Activated CD4-positive, alpha-beta T cell treated with anti-CD3 and anti-CD28 coated beads for 36 hours (primary cell): Measurements from ENCODE around the gene MIEN1. TPM values are rescaled to one million over a fixed set of nuclear protein-coding genes. Genes with fewer than 3 reads are reported as not detected.
"Not testable (repeated sequence)": the region's sequence is repeated elsewhere in the genome, so short reads cannot be mapped to it uniquely, and the experiment has no call there.

Experiments
- ATAC-seq: fragments of 200-7000 bp; cut with Tn5 transposase; one replicate; pipeline ENCODE4 v1.10.0; 2021; ENCODE audit warnings: mild to moderate bottlenecking, moderate library complexity
- CTCF ChIA-PET: fragments of 350-600 bp; sonication (Branson Sonifier 250); formaldehyde crosslinking; loops from one replicate; lab custom pipeline; 2021; ENCODE audit warnings: antibody characterized with exemption; lab: Charles Lee
- POLR2A ChIA-PET: fragments of 350-600 bp; sonication (Branson Sonifier 250); formaldehyde crosslinking; loops from one replicate; lab custom pipeline; 2021; ENCODE audit warnings: antibody characterized with exemption, inconsistent platforms; lab: Charles Lee
- DNase-seq: peaks from one replicate; pipeline ENCODE4 v3.0.0-alpha.2; 2020
- H3K27ac Mint-ChIP-seq: one replicate; pipeline ENCODE4 v1.8.0; 2021; ENCODE audit warnings: mixed read lengths
- H3K27me3 Mint-ChIP-seq: one replicate; pipeline ENCODE4 v1.8.0; 2021; ENCODE audit warnings: mixed read lengths
- H3K36me3 Mint-ChIP-seq: one replicate; pipeline ENCODE4 v1.8.0; 2021; ENCODE audit warnings: low read depth, mixed read lengths
- H3K4me1 Mint-ChIP-seq: one replicate; pipeline ENCODE4 v1.8.0; 2021; ENCODE audit warnings: mixed read lengths
- H3K4me3 Mint-ChIP-seq: one replicate; pipeline ENCODE4 v1.8.0; 2021; ENCODE audit warnings: mild to moderate bottlenecking, moderate library complexity, mixed read lengths
- H3K9me3 Mint-ChIP-seq: one replicate; pipeline ENCODE4 v1.8.0; 2021; ENCODE audit warnings: low read depth, mixed read lengths
- intact Hi-C, 2 experiments: fragments of 100-400 bp; cut with DNase I in 1 of 2; cut with micrococcal nuclease in 1 of 2; formaldehyde crosslinking; loops; one replicate each; pipeline versions ENCODE4 v1.14.2 to v1.15.1; 2022 to 2024; cut with DNase I, micrococcal nuclease
- total RNA-seq, 2 experiments: library from RNA; stranded (reverse); gene quantifications; one replicate each; pipeline ENCODE4 v1.2.3, GENCODE V29; 2021

The MIEN1 gene
- total RNA-seq, 2 experiments from 2014 or later: 32.5 to 39.4 TPM

GRCh38 chr17:39750131-39751015, 20.0 kb upstream of the MIEN1 start:
- H3K27ac Mint-ChIP-seq: no peak overlapping the region
- H3K27me3 Mint-ChIP-seq: no peaks in the 10 kb centered on the region

DNA sequence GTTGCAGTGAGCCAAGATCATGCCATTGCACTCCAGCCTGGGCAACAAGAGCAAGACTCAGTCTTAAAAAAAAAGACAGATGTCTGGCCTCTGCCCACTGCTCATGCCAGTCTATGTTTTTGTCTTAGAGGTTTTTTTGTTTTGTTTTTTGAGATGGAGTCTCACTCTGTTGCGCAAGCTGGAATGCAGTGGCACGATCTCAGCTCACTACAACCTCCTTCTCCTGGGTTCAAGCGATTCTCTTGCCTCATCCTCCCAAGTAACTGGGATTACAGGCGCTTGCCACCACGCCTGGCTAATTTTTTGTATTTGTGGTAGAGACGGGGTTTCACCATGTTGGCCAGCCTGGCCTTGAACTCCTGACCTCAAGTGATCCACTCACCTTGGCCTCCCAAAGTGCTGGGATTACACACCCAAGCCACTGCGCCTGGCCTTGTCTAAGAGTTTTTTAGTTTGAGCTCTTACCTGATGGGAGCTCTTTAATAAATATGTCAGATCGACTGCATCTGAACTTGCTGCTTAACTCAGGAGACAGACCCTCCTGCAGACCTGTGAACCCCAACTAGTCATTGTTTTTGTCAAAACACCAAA, 18.2 kb upstream of the MIEN1 start:
- intact Hi-C loops, H3K27ac Mint-ChIP-seq, ATAC-seq, H3K9me3 Mint-ChIP-seq, H3K4me3 Mint-ChIP-seq, H3K27me3 Mint-ChIP-seq, DNase-seq, H3K36me3 Mint-ChIP-seq: not testable (repeated sequence)
- CTCF ChIA-PET: interaction anchor here (0.8 to 1.4 kb wide), 5 partner anchors 18 to 135 kb away, joined by 3 to 4 read pairs (median 4); partner anchors contain the start of gene MIEN1
- peaks cover 14% of the 10 kb centered on the region for H3K4me1 Mint-ChIP-seq
- POLR2A ChIA-PET: interaction anchor here (0.8 kb wide), 1 partner anchor 18 kb away, joined by 4 read pairs; the partner anchor contains the start of gene MIEN1

More at GRCh38 chr17:39750131-39751015, 20.0 kb upstream of the MIEN1 start:
- no peaks in the 10 kb centered on the region for H3K9me3 Mint-ChIP-seq
- peaks cover 21% of the 10 kb centered on the region for H3K4me1 Mint-ChIP-seq
- CTCF ChIA-PET: interaction anchor here (1.4 kb wide), 1 partner anchor 20 kb away, joined by 4 read pairs; the partner anchor contains the start of gene MIEN1
- POLR2A ChIA-PET: no interaction called here
- H3K36me3 Mint-ChIP-seq: no peaks in the 10 kb centered on the region
- ATAC-seq: no peak
- intact Hi-C loops: loop anchor here in 1 of 2 experiments (5.0 kb wide), 2 partner anchors 63 to 298 kb away; partner anchors contain the start of genes MED1 and PGAP3
- no peak overlapping the region for H3K4me3 Mint-ChIP-seq
- DNase-seq: no peak

DNA sequence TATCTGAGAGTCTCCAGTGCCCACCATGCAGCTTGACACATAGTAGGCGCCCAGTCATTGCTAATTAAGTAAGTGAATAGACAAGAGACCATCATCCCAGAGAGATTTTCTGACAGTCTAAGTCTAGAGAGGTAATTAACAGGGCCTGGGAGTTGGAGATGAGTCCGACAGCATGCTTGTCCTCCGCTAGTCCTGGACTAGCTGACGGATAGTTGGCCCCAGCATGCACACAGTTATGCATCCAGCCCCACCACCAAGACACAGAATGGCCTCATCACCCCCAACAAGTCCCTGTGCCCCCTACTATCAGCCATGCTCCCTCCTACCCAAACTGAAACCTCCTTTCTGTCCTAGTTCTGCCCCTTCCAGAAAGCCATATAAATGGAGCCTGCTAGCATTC, 17.4 kb upstream of the MIEN1 start:
- Mint-ChIP-seq H3K36me3 (no peaks in the 10 kb centered on the region), H3K9me3 (no peaks in the 10 kb centered on the region), H3K4me1 (peaks cover 7% of the 10 kb centered on the region), H3K27me3 (no peaks in the 10 kb centered on the region), H3K4me3 (no peak overlapping the region), H3K27ac (no peak overlapping the region)
- ATAC-seq (no peak), DNase-seq (no peak)
- intact Hi-C loops: no loop called here
- ChIA-PET CTCF (interaction anchor here (1.4 kb wide), 1 partner anchor 114 kb away, joined by 4 read pairs; no protein-coding TSS in a partner anchor), POLR2A (no interaction called here)

GRCh38 chr17:39746145-39746461, 15.8 kb upstream of the MIEN1 start:
- Mint-ChIP-seq H3K36me3 (no peaks in the 10 kb centered on the region), H3K4me1 (no peaks in the 10 kb centered on the region), H3K27me3 (no peaks in the 10 kb centered on the region), H3K27ac (no peak overlapping the region), H3K4me3 (no peak overlapping the region), H3K9me3 (no peaks in the 10 kb centered on the region)
- DNase-seq (no peak), ATAC-seq (no peak)
- ChIA-PET POLR2A (no interaction called here), CTCF (interaction anchor here (0.5 kb wide), 1 partner anchor 407 kb away, joined by 3 read pairs; no protein-coding TSS in a partner anchor)
- intact Hi-C loops: no loop called here

DNA sequence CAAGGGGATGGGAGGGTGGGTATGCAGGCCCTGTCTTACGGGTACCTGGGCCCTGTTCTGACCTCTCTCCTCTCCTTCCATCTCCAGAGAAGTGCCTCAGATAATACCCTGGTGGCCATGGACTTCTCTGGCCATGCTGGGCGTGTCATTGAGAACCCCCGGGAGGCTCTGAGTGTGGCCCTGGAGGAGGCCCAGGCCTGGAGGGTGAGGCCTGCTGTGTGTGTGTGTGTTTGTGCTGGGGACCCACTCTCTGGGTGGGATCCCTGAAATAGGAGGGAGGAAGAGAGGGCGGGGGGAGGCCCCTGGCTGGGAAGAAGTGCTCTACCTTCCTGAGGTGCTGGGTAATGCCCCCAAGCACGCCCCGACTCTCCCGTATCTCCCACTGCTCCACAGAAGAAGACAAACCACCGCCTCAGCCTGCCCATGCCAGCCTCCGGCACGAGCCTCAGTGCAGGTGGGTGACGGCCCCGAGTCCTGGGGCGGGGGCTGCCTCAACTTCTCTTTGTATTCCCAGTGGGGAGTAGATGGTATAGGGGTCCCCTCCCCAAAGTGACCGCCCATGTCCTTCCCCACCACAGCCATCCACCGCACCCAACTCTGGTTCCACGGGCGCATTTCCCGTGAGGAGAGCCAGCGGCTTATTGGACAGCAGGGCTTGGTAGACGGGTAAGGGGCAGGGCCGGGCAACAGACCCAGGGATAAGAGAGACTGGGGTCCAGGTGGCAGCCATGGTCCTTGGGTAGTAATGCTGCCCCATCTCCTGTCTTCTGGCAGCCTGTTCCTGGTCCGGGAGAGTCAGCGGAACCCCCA, 15.2 kb upstream of the MIEN1 start:
- CTCF ChIA-PET: no interaction called here
- ATAC-seq (no peak), DNase-seq (no peak)
- intact Hi-C loops: no loop called here
- Mint-ChIP-seq H3K27ac (no peak overlapping the region), H3K9me3 (no peaks in the 10 kb centered on the region), H3K4me3 (no peak overlapping the region), H3K36me3 (no peaks in the 10 kb centered on the region), H3K4me1 (peaks cover under 1% of the 10 kb centered on the region), H3K27me3 (no peaks in the 10 kb centered on the region)
- POLR2A ChIA-PET: no interaction called here

GRCh38 chr17:39744836-39745215, 14.5 kb upstream of the MIEN1 start:
- no peak for DNase-seq
- no peaks in the 10 kb centered on the region for H3K36me3 Mint-ChIP-seq
- ChIA-PET POLR2A (interaction anchor here (0.6 kb wide), 1 partner anchor 18 kb away, joined by 3 read pairs; no protein-coding TSS in a partner anchor), CTCF (interaction anchor here (0.7 to 1.1 kb wide), 3 partner anchors 25 to 121 kb away, joined by 3 to 4 read pairs (median 3); no protein-coding TSS in a partner anchor)
- intact Hi-C loops: no loop called here
- no peak for ATAC-seq
- H3K9me3 Mint-ChIP-seq: no peaks in the 10 kb centered on the region
- no peak overlapping the region for H3K4me3 Mint-ChIP-seq
- no peak overlapping the region for H3K27ac Mint-ChIP-seq
- H3K4me1 Mint-ChIP-seq: peaks cover 8% of the 10 kb centered on the region
- H3K27me3 Mint-ChIP-seq: peaks cover 2% of the 10 kb centered on the region

DNA sequence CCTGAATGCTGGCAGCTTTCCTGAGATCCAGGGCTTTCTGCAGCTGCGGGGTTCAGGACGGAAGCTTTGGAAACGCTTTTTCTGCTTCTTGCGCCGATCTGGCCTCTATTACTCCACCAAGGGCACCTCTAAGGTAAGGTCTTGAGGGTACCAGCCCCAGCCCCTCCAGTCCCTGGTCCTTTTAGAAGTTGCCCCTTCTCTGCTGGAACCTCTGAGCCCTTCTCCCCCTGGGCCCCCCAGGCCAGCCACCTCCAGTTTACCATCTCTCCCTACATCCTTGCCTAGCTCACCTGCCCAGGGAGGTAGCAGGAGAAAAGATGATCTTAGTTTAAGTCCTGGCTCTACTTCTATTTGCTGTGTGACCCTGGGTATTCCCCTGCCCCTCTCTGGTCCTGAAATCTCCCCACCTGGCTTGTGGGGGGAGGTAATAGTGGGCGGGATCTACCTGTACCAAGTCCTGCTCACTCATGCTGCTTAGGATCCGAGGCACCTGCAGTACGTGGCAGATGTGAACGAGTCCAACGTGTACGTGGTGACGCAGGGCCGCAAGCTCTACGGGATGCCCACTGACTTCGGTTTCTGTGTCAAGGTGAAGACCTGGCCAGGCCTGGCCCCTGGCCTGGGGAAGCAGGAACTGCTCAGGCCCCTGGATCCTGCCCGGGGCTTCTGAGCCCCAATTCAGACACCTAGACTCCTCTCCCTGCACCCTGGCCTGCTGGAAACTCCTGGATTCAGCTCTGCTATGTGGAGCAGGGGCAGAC, 13.9 kb upstream of the MIEN1 start:
- ATAC-seq (no peak), DNase-seq (no peak)
- Mint-ChIP-seq H3K27me3 (peaks cover 2% of the 10 kb centered on the region), H3K4me1 (peaks cover 12% of the 10 kb centered on the region), H3K9me3 (no peaks in the 10 kb centered on the region), H3K4me3 (no peak overlapping the region), H3K36me3 (no peaks in the 10 kb centered on the region), H3K27ac (no peak overlapping the region)
- ChIA-PET POLR2A (interaction anchor here (0.6 to 0.7 kb wide), 2 partner anchors 18 to 164 kb away, joined by 3 read pairs; no protein-coding TSS in a partner anchor), CTCF (interaction anchor here (0.6 to 1.1 kb wide), 6 partner anchors 9 to 121 kb away, joined by 3 to 4 read pairs (median 4); no protein-coding TSS in a partner anchor)
- intact Hi-C loops: no loop called here

DNA sequence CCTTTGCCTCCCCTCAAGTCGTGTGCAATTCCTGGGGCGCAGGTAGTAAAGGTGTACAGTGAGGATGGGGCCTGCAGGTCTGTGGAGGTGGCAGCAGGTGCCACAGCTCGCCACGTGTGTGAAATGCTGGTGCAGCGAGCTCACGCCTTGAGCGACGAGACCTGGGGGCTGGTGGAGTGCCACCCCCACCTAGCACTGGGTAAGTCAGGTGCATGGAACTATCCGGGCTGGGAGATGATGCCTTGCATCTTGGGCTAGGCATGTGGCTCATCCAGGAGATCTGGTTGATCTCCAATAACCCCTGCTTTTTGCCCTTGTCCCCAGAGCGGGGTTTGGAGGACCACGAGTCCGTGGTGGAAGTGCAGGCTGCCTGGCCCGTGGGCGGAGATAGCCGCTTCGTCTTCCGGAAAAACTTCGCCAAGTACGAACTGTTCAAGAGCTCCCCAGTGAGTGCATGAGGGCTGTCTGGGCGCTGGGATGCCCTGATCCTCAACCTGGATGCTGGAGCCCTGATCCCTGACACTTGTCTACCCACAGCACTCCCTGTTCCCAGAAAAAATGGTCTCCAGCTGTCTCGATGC, 12.6 kb upstream of the MIEN1 start:
- CTCF ChIA-PET: no interaction called here

DNA sequence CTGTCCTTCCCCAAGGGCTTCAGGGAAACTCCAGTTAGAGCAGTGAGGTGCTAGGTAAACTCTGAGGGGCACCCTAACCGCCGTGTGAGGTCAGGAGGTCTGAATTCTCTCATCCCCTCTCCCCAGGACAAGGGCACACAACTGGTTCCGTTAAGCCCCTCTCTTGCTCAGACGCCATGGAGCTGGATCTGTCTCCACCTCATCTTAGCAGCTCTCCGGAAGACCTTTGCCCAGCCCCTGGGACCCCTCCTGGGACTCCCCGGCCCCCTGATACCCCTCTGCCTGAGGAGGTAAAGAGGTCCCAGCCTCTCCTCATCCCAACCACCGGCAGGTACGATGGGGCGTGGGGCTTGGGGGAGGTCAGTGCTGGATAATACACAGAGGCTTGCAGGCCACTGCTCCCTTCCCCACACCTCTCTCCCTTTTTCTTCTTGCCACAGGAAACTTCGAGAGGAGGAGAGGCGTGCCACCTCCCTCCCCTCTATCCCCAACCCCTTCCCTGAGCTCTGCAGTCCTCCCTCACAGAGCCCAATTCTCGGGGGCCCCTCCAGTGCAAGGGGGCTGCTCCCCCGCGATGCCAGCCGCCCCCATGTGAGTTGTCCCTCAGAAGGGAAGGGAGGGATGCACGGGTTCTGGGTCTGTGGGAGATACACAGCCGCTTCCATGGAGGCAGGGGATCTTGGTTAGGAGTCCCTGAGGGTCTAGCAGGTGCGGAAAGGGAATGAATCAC, 12.0 kb upstream of the MIEN1 start:
- DNase-seq (no peak), ATAC-seq (no peak)
- H3K4me3 Mint-ChIP-seq: no peak overlapping the region
- no peak overlapping the region for H3K27ac Mint-ChIP-seq
- H3K36me3 Mint-ChIP-seq: no peaks in the 10 kb centered on the region
- CTCF ChIA-PET: no interaction called here
- H3K9me3 Mint-ChIP-seq: no peaks in the 10 kb centered on the region
- POLR2A ChIA-PET: no interaction called here
- intact Hi-C loops: no loop called here
- H3K4me1 Mint-ChIP-seq: peaks cover 24% of the 10 kb centered on the region
- H3K27me3 Mint-ChIP-seq: peaks cover 6% of the 10 kb centered on the region

More for the DNA sequence above, 12.6 kb upstream of the MIEN1 start:
- Mint-ChIP-seq H3K36me3 (no peaks in the 10 kb centered on the region), H3K4me1 (peaks cover 21% of the 10 kb centered on the region), H3K9me3 (no peaks in the 10 kb centered on the region), H3K27me3 (peaks cover 6% of the 10 kb centered on the region), H3K4me3 (no peak overlapping the region), H3K27ac (no peak overlapping the region)
- POLR2A ChIA-PET: no interaction called here
- intact Hi-C loops: no loop called here
- ATAC-seq (no peak), DNase-seq (no peak)
